Measurements from ENCODE around the gene SLC35D3. TPM values are rescaled to one million over a fixed set of nuclear protein-coding genes. Genes with fewer than 3 reads are reported as not detected.
"Not testable (repeated sequence)": the region's sequence is repeated elsewhere in the genome, so short reads cannot be mapped to it uniquely, and the experiment has no call there.

The SLC35D3 gene
- total RNA-seq, 2 donors from 2014 or later: 1.9 TPM; not detected in 1

DNA sequence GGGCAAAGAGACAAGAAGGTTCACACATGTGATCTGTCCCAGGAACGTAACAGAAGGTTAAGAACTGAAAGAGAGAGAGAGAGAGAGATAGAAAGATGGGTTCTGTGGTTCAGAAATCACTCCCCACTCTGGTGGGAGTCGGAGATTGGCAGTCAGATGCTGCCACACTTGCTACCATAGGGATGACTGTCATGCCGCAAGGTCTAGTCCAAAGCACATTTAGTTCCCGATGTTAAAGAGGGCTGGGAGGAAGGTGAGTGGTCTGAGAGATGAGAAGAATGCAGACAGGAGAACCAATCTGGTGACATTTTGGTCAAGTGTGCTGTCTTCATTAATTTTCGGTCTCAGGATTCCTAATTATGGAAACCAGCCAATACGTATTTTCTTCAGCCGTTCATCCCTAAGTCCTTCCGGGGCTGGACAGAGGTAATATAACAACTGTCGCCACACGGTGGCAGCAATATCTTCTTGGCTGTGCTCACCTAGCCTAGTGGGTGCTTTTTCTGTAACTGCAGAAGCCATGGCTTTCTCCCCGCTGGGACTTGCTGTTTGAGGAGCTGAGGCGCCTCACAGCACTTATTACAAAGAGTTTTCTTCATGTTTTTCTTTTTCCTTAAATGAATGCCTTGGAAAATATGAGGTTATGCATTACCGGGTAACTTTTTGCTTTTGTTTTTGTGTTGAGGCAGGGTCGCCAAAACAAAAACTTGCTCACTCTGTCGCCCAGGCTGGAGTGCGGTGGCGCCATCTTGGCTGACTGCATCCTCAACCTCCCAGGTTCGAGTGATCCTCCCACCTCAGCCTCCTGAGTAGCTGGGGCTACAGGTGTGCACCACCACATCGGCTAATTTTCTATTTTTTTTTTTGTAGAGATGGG lies 46.0 kb downstream of the SLC35D3 start:
- H3K9me3 Mint-ChIP-seq: no peaks in the 10 kb centered on the region
- H3K36me3 Mint-ChIP-seq (ENCODE audit: low read depth): no peaks in the 10 kb centered on the region
- no peaks in the 10 kb centered on the region for H3K4me1 Mint-ChIP-seq
- no peak overlapping the region for H3K27ac Mint-ChIP-seq
- H3K4me3 Mint-ChIP-seq: no peak overlapping the region
- ATAC-seq (replicated peaks): peak; percentile 87
- H3K27me3 Mint-ChIP-seq: peaks cover 12% of the 10 kb centered on the region

DNA sequence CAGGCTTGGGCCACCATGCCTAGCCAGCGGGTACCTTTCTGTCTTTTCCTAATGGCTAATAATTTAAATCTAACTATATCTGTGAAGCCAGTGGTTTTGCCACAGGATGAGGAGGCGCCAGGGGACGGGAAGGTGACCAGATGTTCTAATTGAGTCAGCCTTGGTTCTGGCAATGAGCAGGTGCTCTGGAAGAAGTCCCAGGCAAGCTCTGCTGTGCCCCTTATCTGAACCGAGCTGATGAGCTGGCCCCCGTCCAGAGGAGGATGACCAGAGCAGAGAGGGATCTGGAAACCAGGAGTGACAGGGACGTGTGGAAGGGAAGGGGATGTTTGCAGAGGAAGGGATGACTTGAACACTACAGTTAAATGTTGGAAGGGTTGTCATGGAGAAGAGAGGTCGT lies 46.7 kb downstream of the SLC35D3 start:
- no peak for ATAC-seq (replicated peaks)
- Mint-ChIP-seq H3K4me3 (no peak overlapping the region), H3K27me3 (peaks cover 12% of the 10 kb centered on the region), H3K9me3 (no peaks in the 10 kb centered on the region), H3K4me1 (no peaks in the 10 kb centered on the region), H3K27ac (no peak overlapping the region), H3K36me3 (ENCODE audit: low read depth) (no peaks in the 10 kb centered on the region)

DNA sequence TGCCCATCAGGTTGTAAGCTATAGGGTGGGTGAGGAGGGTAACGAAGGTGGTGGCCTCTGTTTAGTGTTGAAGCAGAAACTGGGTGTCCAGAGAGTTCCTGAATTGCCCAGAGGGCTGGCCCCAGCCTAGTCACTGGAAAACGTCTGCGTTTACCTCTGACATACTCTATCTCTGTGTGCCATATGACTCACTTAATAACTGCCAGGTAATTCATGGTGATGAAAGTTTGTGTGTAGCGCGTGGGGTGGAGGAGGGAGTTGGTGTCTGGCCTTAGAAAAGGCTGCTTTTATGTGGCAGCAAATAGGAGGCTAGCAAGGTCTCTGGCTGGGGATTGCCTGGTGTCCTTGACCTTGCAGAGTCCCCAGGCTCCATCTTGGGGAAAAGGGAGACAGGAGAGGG lies 47.3 kb downstream of the SLC35D3 start:
- ATAC-seq (replicated peaks): peak; percentile 9
- Mint-ChIP-seq H3K4me1 (no peaks in the 10 kb centered on the region), H3K27me3 (peaks cover 12% of the 10 kb centered on the region), H3K27ac (no peak overlapping the region), H3K36me3 (ENCODE audit: low read depth) (no peaks in the 10 kb centered on the region), H3K4me3 (no peak overlapping the region), H3K9me3 (no peaks in the 10 kb centered on the region)

DNA sequence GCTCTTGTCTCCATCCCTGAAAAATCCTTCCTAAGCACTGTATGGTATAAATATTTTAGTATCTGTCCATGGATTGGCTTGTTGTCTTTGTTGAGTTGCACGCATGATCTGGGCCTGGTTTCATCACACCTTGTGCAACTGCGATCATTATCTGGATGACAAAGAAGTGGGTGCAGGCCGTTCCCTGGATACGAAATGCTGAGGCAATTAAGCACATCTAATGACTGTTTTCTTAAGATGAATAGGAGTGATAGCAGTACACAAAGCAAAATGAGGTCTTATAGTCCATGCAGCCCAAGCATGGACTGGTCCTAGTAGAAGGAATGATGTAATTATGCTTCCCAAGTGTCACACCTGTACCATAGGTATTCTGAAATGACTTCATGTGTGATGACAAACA lies 47.8 kb downstream of the SLC35D3 start:
- H3K4me1 Mint-ChIP-seq: no peaks in the 10 kb centered on the region

DNA sequence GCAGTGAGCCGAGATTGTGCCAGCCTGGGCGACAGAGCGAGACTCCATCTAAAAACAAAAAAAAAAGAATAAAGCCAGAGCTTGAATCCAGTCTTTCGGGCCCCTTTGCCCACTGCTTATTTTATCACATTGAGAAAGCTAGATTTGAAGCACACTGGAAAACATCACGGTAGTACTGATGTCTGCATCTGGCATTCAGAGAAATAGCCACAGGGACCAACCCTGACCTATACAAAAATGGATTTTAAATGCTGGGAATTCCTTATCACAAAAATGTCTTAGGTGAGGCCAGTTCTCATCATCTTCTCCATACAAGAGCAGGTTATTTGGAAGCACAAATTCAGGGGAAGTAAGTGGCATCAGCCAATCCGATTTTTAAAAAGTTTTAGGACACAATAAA lies 49.5 kb downstream of the SLC35D3 start:
- no peak for ATAC-seq (replicated peaks)
- H3K27ac Mint-ChIP-seq: no peak overlapping the region
- no peaks in the 10 kb centered on the region for H3K36me3 Mint-ChIP-seq (ENCODE audit: low read depth)
- peaks cover 14% of the 10 kb centered on the region for H3K27me3 Mint-ChIP-seq
- no peak overlapping the region for H3K4me3 Mint-ChIP-seq
- no peaks in the 10 kb centered on the region for H3K9me3 Mint-ChIP-seq
- H3K4me1 Mint-ChIP-seq: no peaks in the 10 kb centered on the region

More for the DNA sequence above, 47.8 kb downstream of the SLC35D3 start:
- no peaks in the 10 kb centered on the region for H3K36me3 Mint-ChIP-seq (ENCODE audit: low read depth)
- H3K27ac Mint-ChIP-seq: no peak overlapping the region
- H3K27me3 Mint-ChIP-seq: peaks cover 12% of the 10 kb centered on the region
- H3K4me3 Mint-ChIP-seq: no peak overlapping the region
- no peaks in the 10 kb centered on the region for H3K9me3 Mint-ChIP-seq
- ATAC-seq (replicated peaks): no peak

DNA sequence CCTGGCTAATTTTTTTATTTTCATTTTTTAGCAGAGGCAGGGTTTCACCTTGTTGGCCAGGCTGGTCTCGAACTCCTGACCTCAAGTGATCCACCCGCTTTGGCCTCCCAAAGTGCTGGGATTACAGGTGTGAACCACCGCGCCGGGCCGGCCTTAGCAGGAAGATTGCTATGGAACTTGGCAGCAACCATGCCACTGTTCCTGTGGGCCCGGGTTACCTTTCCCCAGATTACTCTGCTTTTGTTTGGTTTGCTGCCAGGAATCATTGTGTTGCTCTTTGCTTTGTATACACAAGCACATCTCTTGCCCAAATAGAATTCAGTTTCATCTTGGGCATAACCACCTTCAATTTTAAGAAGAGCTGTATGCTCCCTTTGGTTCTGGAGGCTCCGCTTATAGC lies 51.7 kb downstream of the SLC35D3 start:
- H3K36me3 Mint-ChIP-seq (ENCODE audit: low read depth); H3K4me3 Mint-ChIP-seq; H3K27ac Mint-ChIP-seq; H3K9me3 Mint-ChIP-seq; H3K4me1 Mint-ChIP-seq; ATAC-seq (replicated peaks): not testable (repeated sequence)
- H3K27me3 Mint-ChIP-seq: peaks cover 11% of the 10 kb centered on the region

Other genes starting within 250 kb of the SLC35D3 start
- gene MAP3K5, start 129.8 kb upstream of the SLC35D3 start, total RNA-seq: 10 to 100 TPM; 13.8 to 20.1 TPM
- gene PEX7, start 99.7 kb upstream of the SLC35D3 start, total RNA-seq: 1 to 10 TPM; 3.4 to 5.7 TPM
- gene IL20RA, start 122.7 kb downstream of the SLC35D3 start, total RNA-seq: under 1 TPM in 1 of 2 donors, not detected in 1; 0.06 TPM